Ishikawa (cell line): Measurements from ENCODE around the gene ANO9.

Experiments used
- CEBPB ChIP-seq: IDR thresholded peaks from 2 replicates; pipeline ENCODE4 v1.6.1; 2012
- REST ChIP-seq: IDR thresholded peaks from 2 replicates; pipeline ENCODE4 v1.6.1; 2012; ENCODE audit warnings: low read depth, mild to moderate bottlenecking
- USF1 ChIP-seq: IDR thresholded peaks from 2 replicates; pipeline ENCODE4 v1.6.1; 2012
- TF ChIP-seq, protein P1 (sequence below): IDR thresholded peaks from 2 replicates; pipeline ENCODE4 v1.6.1; 2012

DNA sequence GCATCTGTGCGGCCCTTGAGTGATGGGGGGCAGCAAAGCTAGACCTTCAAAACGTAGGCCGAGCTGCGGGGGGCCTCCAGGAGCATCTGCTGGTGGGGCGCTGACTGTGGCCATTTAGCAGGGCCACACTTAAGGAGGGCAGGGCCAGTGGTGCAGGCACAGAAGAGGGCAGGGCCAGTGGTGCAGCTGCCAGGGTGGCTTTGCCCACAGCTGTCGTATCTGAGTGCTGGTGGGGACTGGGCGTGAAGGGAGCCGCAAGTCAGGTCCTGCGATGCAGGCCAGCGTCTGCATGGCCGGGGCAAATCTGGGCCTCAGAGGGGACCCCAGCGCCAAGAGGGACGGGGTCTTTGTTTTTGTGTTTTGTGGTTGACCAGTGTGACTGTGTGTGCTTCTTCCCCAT lies 37.5 kb upstream of the ANO9 start:
- TF ChIP-seq USF1: no peak
- no peak for TF ChIP-seq CEBPB
- TF ChIP-seq REST: no peak
- TF ChIP-seq, protein P1, sequence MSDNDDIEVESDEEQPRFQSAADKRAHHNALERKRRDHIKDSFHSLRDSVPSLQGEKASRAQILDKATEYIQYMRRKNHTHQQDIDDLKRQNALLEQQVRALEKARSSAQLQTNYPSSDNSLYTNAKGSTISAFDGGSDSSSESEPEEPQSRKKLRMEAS: no peak
